Islet of Langerhans (tissue), 1 donor: Measurements from ENCODE around the gene ITGB7.
"Not testable (repeated sequence)": the region's sequence is repeated elsewhere in the genome, so short reads cannot be mapped to it uniquely, and the experiment has no call there.

Experiments used
- FAIRE-seq: peaks from one replicate; lab custom pipeline; 2011; peaks lifted over from hg19 to GRCh38; lab: Jason Lieb, UNC

ITGB7 gene

DNA sequence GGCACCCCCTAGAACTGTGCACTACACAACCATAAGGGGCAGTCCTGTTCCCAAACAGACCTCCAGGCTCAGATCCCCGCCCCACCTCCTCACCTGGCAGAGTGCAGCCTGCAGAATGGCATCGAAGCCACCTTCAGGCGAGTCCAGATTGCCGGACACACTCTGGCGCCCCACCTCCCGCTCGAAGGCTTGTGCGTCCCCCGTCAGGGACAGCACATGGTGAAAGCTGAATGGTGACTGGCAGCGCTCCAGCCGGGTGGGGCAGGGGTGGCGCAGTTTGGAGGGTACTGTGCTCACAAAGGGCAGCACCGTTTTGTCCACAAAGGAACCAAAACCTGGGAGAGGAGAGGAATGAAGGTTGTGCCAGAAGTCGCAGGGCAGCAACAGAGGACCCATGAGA lies 10.6 kb downstream of the ITGB7 start:
- no peak for FAIRE-seq

DNA sequence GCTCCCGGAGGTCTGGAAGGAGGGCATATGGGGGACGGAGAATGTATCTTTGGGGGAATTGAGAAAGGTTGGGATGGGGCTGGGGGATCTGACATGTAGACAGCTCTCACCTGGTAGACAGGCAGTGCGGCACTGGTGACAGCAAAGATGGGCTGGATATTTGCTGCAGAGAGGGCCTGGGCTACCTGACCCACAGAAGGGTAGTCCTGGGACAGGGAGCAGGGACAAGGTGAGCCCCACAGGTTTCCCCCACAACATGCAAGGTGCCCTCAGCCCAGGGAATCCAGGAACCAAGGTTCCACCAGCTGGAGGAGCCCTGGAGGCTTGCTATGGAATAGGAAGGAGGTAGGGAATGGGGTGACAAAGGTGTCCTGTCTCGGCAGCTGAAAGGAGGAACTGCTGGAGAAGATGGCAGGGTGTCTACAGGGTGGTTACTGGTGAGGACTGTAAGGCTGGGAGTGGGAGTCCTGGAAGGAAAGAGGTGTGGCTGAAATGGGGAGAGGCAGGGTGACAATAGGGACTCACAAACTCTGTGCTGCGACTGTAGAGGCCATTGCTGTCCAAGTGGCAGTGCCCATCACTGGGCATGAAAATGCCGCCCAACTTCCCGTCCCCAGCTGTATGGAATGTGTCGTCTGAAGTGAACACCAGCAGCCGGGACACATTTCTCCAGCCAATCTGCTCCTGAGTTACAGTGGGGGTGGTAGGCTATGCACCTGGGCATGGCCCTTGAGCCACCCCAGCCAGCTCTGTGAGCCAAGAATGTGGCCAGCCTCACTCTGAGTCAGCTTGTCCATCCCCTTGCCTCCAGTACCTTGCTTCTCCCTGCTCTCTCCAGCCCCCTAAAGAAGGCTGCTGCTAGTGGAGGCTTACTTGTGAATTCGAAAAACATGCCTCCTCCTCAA lies 11.3 kb downstream of the ITGB7 start:
- FAIRE-seq, result no peak

DNA sequence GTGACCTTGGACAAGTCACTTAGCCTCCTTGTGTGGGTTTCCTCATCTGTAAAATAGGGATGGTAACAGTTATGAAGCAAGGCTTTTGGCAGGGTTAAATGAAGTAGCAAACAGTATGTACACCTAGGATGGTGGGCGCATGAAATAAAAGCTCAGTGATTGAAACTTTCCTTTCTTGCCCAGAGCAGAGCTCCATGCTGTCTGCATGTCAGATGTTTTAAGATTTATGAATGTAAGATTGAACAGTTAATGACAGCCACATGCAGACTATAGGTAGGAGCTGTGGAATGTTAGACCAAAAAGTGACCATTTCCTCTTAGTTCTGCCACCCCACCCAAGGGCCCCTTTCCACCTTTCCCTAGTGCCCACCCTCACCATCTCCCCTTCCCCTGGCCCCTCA lies 12.1 kb downstream of the ITGB7 start:
- no peak for FAIRE-seq

DNA sequence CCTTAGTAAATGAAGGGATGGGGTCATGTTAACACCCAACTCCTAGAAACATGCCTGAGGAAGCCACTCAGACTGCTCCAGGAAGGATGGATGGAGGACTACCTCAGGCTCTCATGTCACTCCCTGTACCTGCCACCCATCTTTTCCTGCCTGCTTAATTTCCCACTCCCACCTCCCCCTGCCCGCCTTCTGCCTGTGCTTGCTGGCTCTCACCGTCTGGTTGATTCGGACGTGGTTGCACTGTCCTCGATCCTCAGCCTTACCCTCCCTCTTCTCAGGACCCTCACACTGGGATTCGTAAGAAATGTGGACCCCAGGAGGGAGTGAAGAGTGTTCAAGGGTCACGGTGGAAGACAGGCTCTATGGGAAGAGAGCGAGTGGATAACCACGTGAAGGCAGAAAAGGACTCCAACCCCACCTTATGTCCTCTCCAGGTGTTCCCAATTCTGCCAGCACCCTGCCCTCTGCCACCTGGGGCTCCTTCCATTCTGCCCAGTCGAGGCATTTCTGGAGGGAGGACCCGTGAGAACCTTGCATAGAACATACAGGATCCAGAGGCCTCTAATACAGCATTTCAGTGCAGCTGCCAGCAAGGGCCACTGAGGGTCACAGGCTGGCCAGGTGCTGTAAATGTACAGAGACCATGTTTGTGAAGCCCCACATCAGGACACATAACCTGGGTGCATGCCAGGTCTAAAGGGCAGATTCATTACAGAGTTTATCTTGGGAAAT lies 12.9 kb downstream of the ITGB7 start:
- FAIRE-seq, result no peak

DNA sequence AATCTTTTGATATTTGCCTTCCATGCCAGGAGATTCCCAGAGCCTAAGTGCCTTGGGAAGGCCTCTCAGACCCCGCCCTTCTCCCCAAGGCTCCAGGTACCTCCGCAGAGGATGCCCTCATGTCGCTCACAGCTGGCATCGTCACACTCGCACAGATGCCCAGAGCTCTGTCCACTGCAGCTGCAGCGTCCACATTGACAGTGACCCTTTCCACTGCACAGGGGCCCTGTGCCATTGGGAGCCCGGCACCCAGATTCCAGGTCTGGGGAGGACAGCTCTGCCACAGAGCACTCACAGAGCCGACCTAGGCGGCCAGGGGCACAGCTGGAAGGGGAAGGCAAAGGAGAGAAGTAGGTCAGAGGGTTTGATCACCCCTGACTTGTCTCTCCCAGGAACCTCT lies 14.0 kb downstream of the ITGB7 start:
- FAIRE-seq, result no peak

DNA sequence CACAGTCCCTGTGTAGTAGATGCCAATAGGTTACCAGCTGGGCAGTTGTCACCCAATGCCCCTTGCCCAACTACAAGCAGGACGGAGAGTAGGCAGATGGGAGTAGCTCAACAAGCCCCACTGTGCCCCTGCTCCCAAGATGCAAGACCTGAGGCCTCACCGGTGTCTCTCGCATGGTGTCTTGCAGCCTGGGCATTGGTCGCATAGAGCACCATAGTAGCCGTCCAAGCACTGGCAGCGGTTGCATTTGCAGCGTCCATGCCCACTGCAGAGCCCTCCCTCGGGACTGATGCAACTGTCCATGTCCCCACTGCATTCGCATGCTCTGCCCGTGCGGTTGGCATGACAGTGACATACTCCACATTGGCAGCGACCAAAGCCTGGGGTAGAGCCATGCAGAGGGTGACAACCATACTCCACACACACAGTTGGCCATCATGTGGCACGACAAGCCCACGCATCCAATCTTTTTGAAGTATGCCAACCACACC lies 14.5 kb downstream of the ITGB7 start:
- no peak for FAIRE-seq

DNA sequence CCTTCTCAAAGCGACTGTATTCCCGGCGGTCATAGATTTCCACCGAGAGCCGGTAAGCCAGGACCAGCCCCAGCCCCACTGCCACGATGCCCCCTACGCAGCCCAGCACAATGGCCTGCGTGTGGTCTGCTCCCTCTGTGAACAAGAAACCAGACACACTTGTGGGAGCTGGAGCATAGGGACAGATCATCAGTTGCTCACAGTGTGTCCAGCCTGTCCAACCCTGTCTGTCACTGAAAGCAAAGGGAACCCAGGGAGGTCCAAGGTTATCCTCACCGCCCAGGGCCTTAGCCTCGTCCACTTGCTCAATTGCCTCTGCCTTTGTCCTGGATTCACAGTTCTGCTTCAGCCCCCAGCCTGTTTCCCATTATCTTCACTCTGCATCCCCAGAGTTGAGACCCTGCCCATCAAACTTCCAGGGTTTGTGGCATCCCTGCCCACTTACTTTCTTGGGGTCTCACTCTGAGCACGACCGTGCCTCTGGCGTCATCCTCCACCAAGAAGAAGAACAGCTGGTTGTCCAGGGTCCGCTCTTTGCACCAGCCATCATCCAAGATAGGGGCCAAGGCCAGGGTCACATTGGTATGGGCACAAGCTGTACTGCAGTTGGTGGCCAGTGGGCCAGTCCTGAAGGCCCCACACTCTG lies 15.0 kb downstream of the ITGB7 start:
- FAIRE-seq, result no peak

DNA sequence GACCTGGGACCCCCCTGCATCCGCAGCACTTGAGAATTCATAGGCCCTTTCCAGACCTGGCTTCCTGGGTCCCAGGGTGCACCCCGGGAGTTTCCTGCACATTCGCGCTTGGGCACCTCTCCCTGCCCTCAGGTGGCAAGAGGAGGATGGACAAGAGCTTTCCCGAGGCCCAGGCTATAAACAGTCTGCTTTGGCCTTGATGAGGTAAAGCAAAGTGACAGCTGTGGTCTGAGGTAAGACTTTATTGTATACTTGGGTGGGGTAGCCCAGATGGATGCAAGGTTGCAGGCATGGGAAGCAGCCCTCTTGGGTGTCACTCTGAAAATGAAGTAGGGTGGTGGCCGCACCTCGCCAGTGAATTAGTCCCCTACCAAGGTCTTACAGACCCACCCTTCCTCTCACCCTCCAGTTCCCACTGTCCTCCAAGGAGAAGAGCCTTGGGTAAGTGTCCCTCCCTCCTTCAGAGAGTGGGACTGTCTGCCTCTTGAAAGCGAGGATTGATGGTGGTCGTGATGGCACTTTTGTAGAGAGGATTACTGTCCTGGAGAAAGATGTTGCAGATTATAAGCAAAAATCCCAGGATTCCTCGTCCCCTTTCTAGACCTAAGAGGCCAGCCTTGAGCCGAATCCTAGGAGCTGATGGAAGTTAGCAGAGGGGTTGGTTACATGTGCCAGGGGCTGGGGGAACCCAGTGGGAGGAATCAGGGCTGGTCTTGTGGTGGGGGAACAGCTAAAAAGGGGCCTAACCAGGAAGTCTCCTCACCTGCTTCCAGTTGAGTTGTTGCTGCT lies 15.8 kb downstream of the ITGB7 start:
- no peak for FAIRE-seq

DNA sequence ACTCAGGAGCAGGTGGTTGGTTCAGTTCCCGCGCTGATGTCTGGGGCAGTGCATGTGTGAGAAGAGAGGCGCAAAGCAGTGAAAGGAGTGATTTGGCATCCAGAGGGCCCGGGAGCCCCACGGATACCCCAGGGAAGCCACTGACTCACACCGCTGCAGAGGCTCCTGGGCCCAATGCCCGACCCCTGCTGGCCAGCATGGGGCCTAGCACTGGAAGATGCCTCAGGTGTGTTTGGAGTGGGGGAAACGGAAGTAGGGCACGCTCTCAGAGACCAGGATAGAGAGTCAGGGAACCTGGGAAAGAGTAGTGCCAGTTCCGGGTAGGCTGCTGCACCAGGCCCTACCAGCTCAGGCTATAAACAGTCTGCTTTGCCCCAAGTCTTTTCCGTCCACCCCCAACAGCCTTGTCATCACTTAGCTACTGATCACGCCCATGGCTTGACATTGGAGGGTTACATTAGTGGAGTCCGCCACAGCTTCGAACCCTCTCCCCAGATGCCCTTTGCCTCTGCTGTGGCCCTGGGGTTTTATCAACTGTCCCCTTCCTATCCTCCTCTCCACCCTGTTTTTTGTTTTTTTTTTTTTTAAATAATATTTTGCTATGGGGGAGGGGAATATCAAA lies 16.8 kb downstream of the ITGB7 start:
- FAIRE-seq, result no peak

DNA sequence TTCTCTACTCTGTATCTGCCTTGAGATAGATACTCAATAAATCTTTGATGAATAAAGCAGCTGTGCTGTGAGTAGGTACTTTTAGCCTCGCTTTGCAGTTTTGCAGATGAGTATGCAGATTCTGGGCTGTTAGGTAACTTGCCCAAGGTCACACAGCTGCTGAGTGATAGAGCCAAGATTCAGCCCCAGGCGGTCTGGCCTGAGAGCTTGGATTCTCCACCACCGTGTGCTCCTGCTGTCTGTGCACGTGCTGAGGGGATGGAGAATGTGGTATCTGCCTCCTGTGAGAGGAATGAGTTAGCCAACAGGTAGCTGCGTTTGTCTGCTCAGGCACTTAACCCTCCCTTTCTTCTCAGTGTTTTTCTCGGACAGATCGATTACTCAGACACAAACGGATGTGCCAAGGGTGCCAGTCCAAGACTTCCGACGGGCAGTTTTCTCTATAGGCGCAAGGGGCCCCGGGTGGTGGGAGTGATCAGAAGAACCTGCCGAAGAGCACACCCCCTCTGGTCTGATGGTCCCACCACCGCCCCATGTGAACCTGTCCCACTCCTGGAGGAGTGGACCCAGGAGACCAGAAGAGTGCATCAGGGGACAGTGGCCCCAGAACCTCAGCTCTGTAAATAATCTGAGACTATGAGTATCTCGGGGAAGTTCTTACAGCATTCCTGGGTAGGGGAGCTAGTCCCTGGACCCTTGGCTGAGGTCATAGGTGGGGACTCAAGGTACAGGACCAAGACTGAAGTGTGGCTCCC lies 19.7 kb downstream of the ITGB7 start:
- FAIRE-seq, result no peak

DNA sequence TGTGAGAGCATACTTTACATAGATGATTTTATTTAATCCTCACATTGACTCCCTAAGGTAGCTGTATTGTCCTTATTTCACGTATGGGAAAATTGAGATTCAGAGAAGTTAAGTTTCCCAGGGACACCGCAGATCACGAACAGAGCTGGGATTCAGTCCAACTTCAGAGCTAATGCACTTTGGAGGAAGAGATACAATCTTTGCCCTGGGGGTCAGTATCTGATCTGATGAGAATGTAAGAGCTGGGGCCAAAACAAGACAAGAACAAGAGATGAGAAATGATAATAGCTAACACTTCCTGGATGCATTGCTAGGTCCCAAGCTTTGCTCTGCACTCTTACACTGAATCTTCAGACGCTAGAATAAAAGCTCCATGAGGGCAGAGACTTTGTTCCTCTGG lies 20.3 kb downstream of the ITGB7 start:
- FAIRE-seq, result no peak

DNA sequence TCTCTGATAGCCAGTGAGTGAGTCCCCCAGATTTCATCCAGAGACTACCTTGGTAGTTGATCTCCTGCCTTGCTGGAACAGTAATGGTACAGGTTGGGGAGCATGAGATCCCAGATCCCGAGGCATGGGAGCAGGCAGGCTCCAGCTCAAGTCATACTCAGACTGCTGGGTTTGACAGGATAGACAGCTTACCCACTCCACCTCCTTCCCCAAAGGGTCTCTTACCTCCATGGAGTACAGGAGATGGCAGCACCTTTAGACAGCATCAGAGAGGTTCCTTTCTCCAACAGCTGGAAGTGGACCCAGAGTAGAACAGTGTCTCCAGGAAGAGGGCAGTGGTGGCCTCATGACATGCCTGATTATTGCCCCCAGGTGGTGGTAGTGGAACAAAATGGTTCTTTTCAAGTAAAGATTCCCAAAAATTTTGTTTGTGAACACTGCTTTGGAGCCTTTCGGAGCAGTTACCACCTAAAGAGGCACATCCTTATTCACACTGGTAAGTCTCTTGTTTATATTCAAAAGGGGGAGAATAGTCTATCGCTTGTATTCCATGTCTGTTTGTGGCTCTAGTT lies 21.4 kb downstream of the ITGB7 start:
- no peak for FAIRE-seq

DNA sequence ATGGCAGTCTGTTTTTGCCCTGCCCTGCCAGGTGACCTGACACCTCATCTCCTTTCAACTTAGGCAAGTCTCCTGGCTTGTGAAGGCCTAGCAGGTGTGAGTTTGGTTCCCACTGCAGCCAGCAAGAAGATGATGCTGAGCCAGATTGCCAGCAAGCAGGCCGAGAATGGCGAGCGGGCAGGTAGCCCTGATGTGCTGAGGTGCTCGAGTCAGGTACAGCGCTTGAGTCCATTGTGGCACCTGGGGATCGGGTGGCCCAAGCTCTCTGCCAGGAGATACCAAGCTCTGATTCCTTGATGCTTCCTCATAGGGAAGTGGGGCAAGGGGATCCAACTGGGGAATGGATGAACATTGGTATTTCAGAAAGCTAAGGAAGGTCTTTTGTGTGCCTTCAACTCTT lies 22.2 kb downstream of the ITGB7 start:
- FAIRE-seq, result no peak

DNA sequence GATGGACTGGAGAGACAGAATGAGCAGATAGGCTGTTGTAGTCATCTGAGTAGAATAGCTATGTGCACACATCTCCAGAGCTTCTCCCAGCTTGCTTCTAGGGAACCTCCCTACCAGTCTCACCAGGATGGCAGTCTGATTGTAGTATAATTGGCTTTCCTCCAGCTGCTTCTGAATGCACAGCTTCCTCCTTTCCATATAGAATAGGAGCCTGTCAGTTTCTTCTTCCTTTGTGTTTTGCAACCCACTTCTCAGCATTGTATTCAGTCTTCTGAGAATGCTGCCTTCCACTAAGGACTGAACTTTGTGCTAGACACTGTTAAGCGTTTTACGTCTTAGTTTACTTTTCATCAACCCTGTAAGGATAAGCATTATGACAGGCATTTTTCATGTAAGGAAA lies 24.1 kb downstream of the ITGB7 start:
- no peak for FAIRE-seq

DNA sequence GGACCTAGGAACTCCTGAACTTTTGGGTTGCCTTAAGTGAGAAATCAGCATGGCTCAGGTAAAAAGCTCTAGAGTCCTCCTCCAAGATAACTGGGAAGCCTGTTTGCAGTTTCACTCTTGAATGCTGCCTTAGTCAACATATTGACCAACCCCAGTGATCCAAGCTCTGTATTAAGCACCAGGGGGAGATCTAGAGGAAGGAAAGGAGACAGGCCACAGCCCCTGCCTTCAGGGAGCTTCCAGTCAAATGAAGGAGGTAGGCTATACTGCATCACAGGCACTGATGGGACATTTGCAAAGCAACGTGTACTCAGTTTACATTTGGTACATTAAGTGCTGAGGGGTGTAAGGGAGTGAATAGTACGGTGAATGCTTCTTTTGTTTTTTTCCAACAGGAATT lies 25.1 kb downstream of the ITGB7 start:
- no peak for FAIRE-seq

DNA sequence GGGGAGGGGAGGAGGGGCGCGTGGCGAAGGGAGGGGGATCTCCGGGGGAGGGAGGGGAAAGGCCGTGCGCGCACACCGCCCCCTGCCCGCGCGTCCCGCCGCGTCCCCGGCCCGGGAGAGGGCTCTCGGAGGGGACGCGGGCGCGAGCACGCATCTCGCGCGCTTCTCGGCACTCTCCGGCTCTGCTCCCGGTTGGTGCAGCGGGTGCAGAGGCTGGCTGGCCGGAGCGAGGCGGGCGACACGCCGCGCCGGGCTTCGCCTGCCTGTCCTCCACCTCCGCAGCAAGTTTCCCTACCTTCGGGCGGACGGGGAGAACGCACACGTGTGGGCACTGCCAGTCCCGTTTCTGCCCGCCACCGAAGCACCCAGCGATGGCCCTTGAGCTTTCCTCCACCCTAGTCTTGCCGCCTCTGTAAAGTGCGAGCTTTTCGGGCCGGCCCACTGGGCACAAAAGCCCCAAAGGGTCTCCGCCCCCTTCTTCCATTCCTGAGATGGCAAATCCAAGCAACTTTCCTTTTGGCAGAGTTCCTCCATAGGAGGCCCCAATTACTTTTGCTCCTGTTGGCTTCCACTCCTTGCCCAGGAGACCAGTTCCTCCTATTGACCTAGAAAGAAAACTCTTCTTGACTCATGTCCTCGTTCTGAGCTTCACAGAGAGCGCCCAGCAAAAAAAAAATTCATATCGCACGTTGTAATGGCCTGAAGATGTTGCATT lies 26.0 kb downstream of the ITGB7 start:
- no peak for FAIRE-seq

DNA sequence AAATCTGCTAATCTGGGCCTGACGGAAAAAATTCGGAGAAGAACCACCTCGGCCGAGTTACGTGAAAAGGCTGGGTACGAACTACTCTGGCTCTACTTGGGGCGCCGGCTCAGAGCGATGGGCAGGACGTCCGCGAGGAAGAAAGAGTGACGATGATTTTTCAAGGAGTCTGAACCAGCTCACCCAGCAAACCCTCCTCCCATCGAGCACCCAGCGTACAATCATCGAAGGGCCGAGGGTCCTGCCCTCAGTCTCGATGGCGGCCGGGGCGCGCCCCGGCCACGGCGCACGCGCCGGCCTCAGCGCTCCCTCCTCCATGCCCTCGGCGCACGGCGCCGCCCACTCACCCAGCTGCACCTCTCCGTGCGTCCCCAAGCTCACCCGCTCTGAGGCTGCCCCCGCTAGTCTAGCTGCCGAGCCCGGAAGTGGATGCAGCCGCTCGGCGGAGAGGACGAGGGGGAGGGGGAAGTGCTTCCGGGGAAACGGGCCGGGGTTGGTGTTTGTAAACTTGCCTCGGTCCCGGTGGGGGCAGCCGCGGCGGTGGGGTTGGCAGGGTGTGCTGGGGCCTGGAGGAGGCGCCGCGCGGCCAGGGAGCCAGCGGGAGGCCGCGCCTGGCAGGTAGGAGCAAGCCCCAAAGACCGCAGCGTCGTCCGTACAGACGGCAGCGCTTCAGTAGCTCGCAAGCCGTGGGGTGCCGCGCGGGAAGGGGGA lies 26.7 kb downstream of the ITGB7 start, which contains the start of the genes CSAD and ZNF740:
CSAD (minus strand) TSS at position 706 of the 711 bp plus-strand sequence. CDS start 7,455 bp downstream, outside the sequence.
ZNF740 (plus strand) TSS at position 503 of the 711 bp plus-strand sequence. CDS start 1,262 bp downstream, outside the sequence.
- FAIRE-seq, result no peak

DNA sequence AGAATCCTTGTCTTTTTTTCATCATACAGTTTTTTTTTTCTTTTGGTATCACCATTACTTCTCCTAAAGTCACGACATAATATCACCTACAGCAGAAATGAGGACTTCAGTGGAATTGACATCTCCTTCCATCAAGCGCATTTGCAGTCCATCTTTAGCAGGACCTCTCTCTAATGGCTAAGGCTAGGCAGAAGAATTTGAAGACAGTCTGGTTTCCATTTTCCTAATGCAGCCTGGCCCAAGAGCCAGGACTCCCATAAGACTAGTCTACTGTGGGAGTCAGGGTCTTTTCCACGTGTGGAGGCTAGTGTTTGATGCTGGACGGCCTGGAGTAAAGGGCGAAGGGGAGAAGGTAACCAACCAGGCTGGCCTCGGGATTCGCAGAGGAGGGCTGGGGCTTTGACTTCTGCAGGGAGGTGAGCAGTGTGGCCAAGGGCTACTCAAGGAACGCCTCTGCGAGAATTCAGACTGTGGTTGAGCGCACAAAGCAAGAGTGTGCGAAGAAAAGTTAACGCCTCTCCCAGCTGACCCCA lies 27.3 kb downstream of the ITGB7 start:
- no peak for FAIRE-seq

DNA sequence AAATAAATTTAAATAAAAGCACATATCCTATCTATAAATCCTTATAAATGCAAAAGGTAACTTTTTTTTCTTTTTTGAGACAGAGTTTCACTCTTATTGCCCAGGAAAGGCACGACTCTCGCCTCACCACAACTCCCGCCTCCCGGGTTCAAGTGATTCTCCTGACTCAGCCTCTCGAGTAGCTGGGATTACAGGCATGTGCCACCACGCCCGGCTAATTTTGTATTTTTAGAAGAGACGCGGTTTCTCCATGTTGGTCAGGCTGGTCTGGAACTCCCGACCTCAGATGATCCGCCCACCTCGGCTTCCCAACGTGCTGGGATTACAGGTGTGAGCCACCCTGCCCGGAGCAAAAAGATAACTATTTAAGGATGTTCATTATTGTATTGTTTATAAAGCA lies 28.2 kb downstream of the ITGB7 start:
- FAIRE-seq, result not testable (repeated sequence)
